Astrocyte (in vitro differentiated cells and primary cell): Measurements from ENCODE around the gene CD4.

ENCODE experiments used
- EZH2 ChIP-seq: IDR thresholded peaks from 2 replicates; pipeline ENCODE4 v1.6.1; 2012; ENCODE audit warnings: mild to moderate bottlenecking, low read length, inconsistent platforms; ENCODE audit not compliant: insufficient read depth
- TF ChIP-seq, protein P1 (sequence below): IDR thresholded peaks from 2 replicates; pipeline ENCODE4 v1.5.1; 2011; ENCODE audit warnings: low read depth, mild to moderate bottlenecking, inconsistent platforms, low read length, moderate library complexity; ENCODE audit not compliant: insufficient read depth

DNA sequence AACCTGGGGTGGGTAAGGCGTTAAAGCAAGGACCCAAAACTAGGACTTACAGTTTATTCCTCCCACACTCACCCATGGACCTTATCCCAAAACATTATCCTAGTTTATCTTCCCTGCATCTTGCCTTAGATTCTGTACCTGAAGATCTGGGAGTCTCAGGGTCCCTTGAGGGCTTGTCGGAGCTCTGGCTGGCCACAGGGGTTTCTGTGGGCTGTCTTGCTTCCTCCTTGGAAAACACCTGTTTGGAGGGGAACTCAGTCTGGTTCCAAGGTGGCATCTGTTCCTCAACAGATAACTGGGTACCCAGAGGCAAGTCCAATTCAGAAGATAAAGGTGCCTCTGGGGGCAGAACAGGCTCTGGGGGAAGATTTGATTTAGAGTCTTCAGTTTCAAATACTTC is 60.1 kb downstream of the CD4 start:
- TF ChIP-seq EZH2: no peak
- TF ChIP-seq, protein P1, sequence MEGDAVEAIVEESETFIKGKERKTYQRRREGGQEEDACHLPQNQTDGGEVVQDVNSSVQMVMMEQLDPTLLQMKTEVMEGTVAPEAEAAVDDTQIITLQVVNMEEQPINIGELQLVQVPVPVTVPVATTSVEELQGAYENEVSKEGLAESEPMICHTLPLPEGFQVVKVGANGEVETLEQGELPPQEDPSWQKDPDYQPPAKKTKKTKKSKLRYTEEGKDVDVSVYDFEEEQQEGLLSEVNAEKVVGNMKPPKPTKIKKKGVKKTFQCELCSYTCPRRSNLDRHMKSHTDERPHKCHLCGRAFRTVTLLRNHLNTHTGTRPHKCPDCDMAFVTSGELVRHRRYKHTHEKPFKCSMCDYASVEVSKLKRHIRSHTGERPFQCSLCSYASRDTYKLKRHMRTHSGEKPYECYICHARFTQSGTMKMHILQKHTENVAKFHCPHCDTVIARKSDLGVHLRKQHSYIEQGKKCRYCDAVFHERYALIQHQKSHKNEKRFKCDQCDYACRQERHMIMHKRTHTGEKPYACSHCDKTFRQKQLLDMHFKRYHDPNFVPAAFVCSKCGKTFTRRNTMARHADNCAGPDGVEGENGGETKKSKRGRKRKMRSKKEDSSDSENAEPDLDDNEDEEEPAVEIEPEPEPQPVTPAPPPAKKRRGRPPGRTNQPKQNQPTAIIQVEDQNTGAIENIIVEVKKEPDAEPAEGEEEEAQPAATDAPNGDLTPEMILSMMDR: no peak
